ENCODE results near the gene POFUT2.
A peak's percentile ranks its signal among the peaks of the same experiment; 100 is the strongest.

The POFUT2 gene

GRCh38 chr21:45297329-45297728 lies 9.6 kb upstream of the POFUT2 start:
- DNase-seq = no peak

GRCh38 chr21:45296638-45297037 lies 8.9 kb upstream of the POFUT2 start:
- no peak for DNase-seq

GRCh38 chr21:45295576-45296365 lies 8.1 kb upstream of the POFUT2 start:
- no peak for DNase-seq

GRCh38 chr21:45294509-45295291 lies 7.0 kb upstream of the POFUT2 start:
- DNase-seq = peak; percentile 50 to 60 (median 59)

- DNase-seq = no peak
Observed at GRCh38 chr21:45293726-45294401, 6.2 kb upstream of the POFUT2 start.

GRCh38 chr21:45293220-45293725 lies 5.6 kb upstream of the POFUT2 start:
- DNase-seq = no peak

GRCh38 chr21:45292399-45293219 lies 4.9 kb upstream of the POFUT2 start:
- peak; percentile 87 to 93 (median 90) for DNase-seq

- DNase-seq = no peak
Observed at GRCh38 chr21:45291613-45292398, 4.1 kb upstream of the POFUT2 start.

- no peak for DNase-seq
Observed at GRCh38 chr21:45290948-45291612, 3.4 kb upstream of the POFUT2 start.

GRCh38 chr21:45289655-45290515 lies 2.2 kb upstream of the POFUT2 start:
- DNase-seq = peak in 1 of 3 donors; percentile 8

GRCh38 chr21:45289134-45289533 lies 1.4 kb upstream of the POFUT2 start:
- no peak for DNase-seq

- no peak for DNase-seq
Observed at GRCh38 chr21:45288441-45288841, 746 bp upstream of the POFUT2 start.

- DNase-seq = no peak
Observed at GRCh38 chr21:45286671-45287437, 841 bp downstream of the POFUT2 start.

GRCh38 chr21:45285266-45285931 lies 2.3 kb downstream of the POFUT2 start:
- no peak for DNase-seq

GRCh38 chr21:45284456-45284741 lies 3.3 kb downstream of the POFUT2 start:
- no peak for DNase-seq

GRCh38 chr21:45283611-45284455 lies 3.9 kb downstream of the POFUT2 start:
- no peak for DNase-seq

GRCh38 chr21:45283035-45283610 lies 4.6 kb downstream of the POFUT2 start:
- no peak for DNase-seq
